IPS-20b (cell line): ENCODE measurements around the gene NPIPB2.
"Not testable (repeated sequence)": the region's sequence is repeated elsewhere in the genome, so short reads cannot be mapped to it uniquely, and the experiment has no call there.

Experiments
- H3K27ac ChIP-seq: one replicate; pipeline ENCODE4 v1.5.1; 2013; ENCODE audit warnings: low read length
- H3K27me3 ChIP-seq: 2 replicates; pipeline ENCODE4 v1.6.1; 2013; ENCODE audit warnings: mild to moderate bottlenecking, low read length, inconsistent platforms; ENCODE audit not compliant: insufficient read depth
- H3K36me3 ChIP-seq: 2 replicates; pipeline ENCODE4 v1.6.1; 2013; ENCODE audit warnings: low read depth, mild to moderate bottlenecking, inconsistent platforms, low read length, moderate library complexity; ENCODE audit not compliant: insufficient read depth
- H3K4me1 ChIP-seq: 2 replicates; pipeline ENCODE4 v1.6.1; 2013; ENCODE audit warnings: mild to moderate bottlenecking, control low read depth, inconsistent platforms, low read length, moderate library complexity; ENCODE audit not compliant: insufficient read depth
- H3K4me3 ChIP-seq: 2 replicates; pipeline ENCODE4 v1.5.1; 2013; ENCODE audit warnings: mild to moderate bottlenecking, low read length, inconsistent platforms
- H3K9ac ChIP-seq: 2 replicates; pipeline ENCODE4 v1.6.1; 2013; ENCODE audit warnings: low read depth, mild to moderate bottlenecking, inconsistent platforms, low read length, moderate library complexity
- H3K9me3 ChIP-seq: 2 replicates; pipeline ENCODE4 v1.6.1; 2013; ENCODE audit warnings: mild to moderate bottlenecking, low read depth, low read length, inconsistent platforms; ENCODE audit not compliant: insufficient read depth

The NPIPB2 gene

DNA sequence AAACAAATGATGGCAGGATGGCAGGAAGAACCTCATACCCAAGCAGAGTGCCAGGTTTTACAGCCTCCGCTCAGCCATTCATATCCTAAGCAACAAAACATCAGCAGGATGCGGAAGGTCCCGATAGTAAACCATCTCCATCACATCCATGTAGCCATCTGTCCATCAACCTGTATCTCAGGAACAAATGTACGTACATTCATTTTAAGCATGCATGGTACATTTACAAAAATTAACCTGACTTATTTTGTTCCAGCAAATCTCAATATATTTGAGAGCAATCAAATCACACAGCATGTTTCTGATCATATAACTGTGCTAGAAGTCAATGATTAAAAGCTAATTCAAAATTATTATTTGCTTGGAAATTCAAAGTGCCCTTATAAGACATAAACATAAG, at the start of gene NPIPB2:
Gene NPIPB2 (minus strand): TSS at position 101 of the 400 bp plus-strand sequence. CDS start 0 bp downstream, at position 101.
- not testable (repeated sequence) for H3K27me3 ChIP-seq, H3K4me3 ChIP-seq, H3K9me3 ChIP-seq, H3K9ac ChIP-seq, H3K4me1 ChIP-seq, H3K36me3 ChIP-seq, H3K27ac ChIP-seq

DNA sequence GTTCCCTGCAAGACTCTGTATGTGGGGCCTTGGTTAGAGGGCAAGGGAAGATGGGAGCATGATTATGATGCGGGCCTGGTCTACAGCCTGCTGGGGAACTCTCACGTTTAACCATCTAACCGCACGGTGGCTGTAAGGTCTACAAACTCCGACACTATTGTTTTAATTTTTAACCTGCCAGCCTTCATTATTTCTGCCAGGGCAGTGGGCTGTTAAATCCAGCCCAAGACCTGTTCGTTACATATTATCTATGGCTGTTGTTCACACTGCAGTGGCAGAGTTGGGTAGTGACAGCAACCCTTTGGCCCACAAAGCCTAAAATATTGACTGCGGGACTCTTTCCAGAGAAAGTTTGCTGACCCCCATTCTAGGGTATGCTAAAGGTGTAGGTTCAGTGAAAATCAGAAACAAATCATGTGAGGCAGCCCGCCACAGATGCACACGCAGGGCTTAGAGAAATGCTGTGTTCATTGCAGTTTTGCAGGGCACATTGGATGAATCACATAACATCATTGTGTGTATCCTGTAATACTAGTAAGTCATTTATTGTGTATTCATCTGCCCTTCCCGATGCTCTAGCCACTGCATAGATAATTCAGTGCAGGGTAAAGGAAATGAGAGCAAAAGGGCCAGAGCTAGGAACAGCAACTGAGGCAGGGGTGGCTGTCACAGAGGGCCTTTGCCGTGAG, 49.0 kb upstream of the NPIPB2 start:
- Histone ChIP-seq H3K27me3 (no peaks in the 10 kb centered on the region), H3K36me3 (no peaks in the 10 kb centered on the region), H3K9me3 (no peaks in the 10 kb centered on the region), H3K27ac (no peak overlapping the region), H3K4me3 (no peak overlapping the region), H3K9ac (no peak overlapping the region), H3K4me1 (no peaks in the 10 kb centered on the region)

DNA sequence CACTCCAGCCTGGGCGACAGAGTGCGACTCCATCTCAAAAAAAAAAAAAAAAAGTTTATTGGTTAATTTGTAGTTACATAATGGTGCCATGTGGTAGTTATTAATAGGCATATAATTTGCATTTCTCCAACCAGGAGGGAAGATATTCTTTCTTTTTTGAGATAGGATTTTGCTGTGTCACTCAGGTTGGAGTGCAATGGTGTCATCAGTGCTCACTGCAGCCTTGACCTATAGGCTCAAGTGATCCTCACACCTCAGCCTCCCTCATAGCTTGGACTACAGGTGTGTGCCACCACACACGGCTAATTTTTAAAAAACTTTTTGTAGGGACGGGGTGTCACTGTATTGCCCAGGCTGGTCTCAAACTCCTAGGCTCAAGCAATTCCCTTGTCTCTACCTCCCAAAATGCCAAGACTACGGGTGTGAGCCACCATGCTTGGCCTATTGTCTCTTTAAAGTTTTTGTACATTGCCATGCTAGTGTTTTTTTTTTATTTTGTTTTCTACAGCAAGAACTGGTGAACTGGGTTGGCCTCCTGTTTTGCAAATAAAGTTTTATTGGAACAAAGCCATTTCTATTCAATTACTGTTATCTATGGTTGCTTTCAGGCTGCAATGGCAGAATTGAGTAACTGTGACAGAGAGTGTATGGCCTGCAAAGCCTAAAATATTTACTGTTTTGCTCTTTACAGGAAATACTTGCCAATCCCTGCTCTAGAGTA, 46.6 kb upstream of the NPIPB2 start:
- H3K4me3 ChIP-seq: no peak overlapping the region
- no peaks in the 10 kb centered on the region for H3K4me1 ChIP-seq
- no peak overlapping the region for H3K9ac ChIP-seq
- no peaks in the 10 kb centered on the region for H3K9me3 ChIP-seq
- H3K27ac ChIP-seq: no peak overlapping the region
- no peaks in the 10 kb centered on the region for H3K27me3 ChIP-seq
- no peaks in the 10 kb centered on the region for H3K36me3 ChIP-seq

DNA sequence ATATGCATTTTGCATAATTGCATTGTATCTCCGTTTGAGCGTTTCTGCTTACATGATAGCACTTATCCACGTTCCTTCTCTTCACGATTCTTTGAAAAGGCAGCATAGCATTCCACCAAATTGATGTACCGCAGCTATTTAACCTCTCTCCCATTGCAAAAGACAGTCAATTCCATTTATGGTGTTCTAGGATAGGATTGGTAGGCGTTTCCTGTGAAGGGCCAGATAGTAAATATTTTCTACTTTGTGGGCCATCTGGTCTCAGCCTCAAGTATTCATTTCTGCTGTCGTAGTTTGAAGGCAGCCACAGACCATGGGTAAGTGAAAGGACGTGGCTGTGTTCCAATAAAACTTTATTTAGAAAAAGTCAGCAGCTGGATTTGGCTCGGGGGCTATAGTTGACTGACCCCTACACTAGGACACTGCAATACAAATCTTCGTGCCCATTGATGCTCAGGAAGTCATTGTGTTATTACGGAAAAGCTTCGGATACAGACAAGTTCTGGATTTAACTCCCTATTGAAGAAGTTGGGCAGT, 44.7 kb upstream of the NPIPB2 start:
- H3K9ac ChIP-seq: no peak overlapping the region
- no peaks in the 10 kb centered on the region for H3K36me3 ChIP-seq
- H3K27me3 ChIP-seq: no peaks in the 10 kb centered on the region
- H3K4me3 ChIP-seq: no peak overlapping the region
- H3K27ac ChIP-seq: no peak overlapping the region
- H3K4me1 ChIP-seq: no peaks in the 10 kb centered on the region
- H3K9me3 ChIP-seq: no peaks in the 10 kb centered on the region

DNA sequence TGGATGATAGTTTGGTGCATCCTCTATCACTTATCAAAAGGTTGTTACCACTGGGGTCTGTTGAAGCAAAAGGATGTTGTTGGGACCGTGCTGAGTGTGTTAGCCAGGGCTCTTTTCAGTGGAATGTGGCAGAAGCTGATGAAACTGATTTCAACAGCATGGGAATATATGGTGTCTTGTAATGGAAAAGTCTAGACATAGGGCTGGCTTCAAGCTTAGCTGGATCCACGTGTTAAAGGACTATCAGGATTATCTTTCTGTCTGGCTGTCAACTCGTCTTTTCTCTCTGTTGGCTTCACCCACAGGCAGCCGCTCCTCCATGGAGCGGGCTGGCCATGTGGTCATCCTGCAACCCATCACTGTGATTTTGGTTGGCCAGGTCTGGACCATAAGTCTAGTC, 43.4 kb upstream of the NPIPB2 start:
- H3K4me3 ChIP-seq: no peak overlapping the region
- H3K9me3 ChIP-seq: no peaks in the 10 kb centered on the region
- H3K9ac ChIP-seq: no peak overlapping the region
- H3K27ac ChIP-seq: no peak overlapping the region
- H3K36me3 ChIP-seq: no peaks in the 10 kb centered on the region
- H3K27me3 ChIP-seq: no peaks in the 10 kb centered on the region
- no peaks in the 10 kb centered on the region for H3K4me1 ChIP-seq

DNA sequence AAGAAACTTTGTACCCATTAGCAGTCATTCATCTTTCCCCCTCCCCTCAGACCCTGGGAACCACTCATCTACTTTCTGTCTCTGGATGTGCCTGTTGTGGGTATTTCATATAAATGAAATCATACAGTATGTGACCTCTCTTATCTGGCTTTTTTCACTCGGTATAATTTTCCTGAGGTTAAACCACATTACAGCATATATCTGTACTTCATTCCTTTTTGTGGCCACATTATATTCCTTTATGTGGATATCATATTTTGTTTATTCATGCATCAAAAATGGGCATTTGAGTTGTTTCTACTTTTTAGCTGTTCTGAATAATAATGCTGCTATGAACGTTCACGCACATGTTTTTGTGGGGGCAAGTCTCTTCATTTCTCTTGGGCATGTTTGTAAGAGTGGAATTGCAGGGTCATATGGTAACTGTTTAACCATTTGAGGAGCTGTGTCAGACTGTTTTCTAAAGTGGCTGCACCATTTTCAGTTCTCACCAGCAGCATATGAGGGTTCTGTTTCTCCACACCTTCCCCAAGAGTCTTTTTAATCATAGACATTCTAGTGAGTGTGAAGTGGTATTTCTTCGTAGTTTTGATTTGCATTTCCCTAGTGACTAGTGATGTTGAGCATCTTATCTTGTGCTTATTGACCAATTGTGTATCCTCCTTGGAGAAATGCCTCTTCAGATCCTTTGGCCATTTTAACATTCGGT, 38.4 kb upstream of the NPIPB2 start:
- no peak overlapping the region for H3K27ac ChIP-seq
- no peak overlapping the region for H3K9ac ChIP-seq
- no peaks in the 10 kb centered on the region for H3K27me3 ChIP-seq
- 0 out of 2 replicates have a peak, but pooled peaks cover 4% of the 10 kb centered on the region for H3K4me1 ChIP-seq
- H3K9me3 ChIP-seq: no peaks in the 10 kb centered on the region
- H3K36me3 ChIP-seq: no peaks in the 10 kb centered on the region
- no peak overlapping the region for H3K4me3 ChIP-seq

DNA sequence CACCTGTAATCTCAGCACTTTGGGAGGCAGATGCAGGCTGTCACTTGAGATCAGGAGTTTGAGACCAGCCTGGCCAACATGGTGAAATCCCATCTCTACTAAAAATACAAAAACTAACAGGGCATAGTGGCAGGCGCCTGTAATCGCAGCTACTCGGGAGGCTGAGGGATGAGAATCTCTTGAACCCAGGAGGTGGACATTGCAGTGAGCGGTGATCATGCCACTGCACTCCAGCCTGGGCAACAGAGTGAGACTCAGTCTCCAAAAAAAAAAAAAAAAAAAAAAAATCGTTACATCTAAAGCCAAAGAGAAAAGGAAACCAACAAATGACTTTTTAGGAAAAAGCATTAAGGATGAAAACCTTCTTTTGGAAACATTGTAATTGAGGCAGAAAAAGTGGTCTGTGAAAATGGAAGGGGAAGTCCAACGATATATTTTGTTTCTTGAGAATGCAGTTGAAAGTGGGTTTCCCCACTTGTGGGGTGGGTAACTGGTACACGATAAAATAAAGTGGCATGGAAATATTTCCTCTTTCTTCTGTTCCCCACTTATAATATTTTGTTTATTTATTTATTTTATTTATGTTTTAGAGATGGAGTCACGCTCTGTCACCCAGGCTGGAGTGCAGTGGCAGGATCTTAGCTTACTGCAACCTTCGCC, 37.3 kb upstream of the NPIPB2 start:
- H3K9ac ChIP-seq: no peak overlapping the region
- H3K4me3 ChIP-seq: no peak overlapping the region
- H3K36me3 ChIP-seq: no peaks in the 10 kb centered on the region
- no peaks in the 10 kb centered on the region for H3K9me3 ChIP-seq
- 0 out of 2 replicates have a peak, but pooled peaks cover 4% of the 10 kb centered on the region for H3K4me1 ChIP-seq
- no peaks in the 10 kb centered on the region for H3K27me3 ChIP-seq
- H3K27ac ChIP-seq: no peak overlapping the region

DNA sequence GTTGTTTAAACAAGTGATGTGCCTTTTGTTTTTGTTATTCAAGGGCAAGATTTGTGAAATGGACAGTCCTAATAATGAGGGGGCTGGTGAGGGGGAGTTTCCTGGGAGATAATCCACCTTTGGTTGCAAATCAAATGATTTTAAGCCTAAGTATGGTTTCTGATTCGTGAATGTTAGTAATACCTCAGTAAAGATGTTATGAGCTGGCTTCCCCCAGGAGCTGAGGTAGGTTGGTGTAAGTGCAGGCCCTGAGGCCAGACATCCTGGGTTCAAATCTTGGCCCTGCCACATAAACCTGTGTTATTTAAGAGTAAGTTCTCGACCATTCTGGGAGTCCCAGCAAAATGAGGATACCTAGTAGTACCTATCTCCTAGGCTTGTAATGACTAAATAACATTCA, 36.2 kb upstream of the NPIPB2 start:
- no peaks in the 10 kb centered on the region for H3K9me3 ChIP-seq
- no peak overlapping the region for H3K27ac ChIP-seq
- H3K36me3 ChIP-seq: no peaks in the 10 kb centered on the region
- H3K4me1 ChIP-seq: 0 out of 2 replicates have a peak, but pooled peaks cover 4% of the 10 kb centered on the region
- H3K4me3 ChIP-seq: no peak overlapping the region
- H3K27me3 ChIP-seq: no peaks in the 10 kb centered on the region
- no peak overlapping the region for H3K9ac ChIP-seq

DNA sequence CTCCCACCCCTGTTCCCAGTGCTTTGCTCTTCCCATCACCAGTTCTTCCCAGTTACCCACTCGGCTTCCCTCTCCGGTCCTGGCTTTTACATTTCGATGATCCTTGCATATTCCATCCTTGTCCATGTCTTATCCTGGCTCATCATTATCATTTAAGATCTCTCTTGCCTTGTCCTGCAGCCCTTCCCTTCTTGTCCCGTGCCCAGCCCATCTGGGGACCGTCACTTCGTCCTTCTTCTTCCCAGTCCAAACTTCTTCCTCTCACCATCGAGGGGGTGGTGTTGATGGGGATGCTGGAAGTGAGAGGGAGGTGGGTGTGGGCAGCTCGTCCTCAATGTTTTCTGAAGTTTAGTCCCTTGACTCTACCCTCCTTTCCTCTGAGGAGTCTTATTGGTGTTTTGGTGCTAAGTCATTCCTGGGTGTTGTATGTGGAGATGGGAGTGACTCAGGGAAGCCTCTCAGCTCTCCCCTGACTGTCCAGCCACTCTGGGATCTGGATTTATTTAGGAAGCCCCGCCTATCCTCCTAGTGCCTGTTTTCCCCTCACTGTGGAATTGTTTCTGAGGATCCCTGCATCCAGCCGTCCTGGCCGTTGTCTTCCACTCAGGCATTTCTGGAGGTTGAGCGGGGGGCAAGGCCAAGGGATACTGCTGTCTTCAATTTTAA, 35.7 kb upstream of the NPIPB2 start:
- Histone ChIP-seq H3K4me1 (0 out of 2 replicates have a peak, but pooled peaks cover 4% of the 10 kb centered on the region), H3K27ac (no peak overlapping the region), H3K27me3 (no peaks in the 10 kb centered on the region), H3K36me3 (no peaks in the 10 kb centered on the region), H3K4me3 (peak overlapping the region; percentile 90), H3K9me3 (no peaks in the 10 kb centered on the region), H3K9ac (peak overlapping the region; percentile 81; the same call in 1 of the 2 replicates)

DNA sequence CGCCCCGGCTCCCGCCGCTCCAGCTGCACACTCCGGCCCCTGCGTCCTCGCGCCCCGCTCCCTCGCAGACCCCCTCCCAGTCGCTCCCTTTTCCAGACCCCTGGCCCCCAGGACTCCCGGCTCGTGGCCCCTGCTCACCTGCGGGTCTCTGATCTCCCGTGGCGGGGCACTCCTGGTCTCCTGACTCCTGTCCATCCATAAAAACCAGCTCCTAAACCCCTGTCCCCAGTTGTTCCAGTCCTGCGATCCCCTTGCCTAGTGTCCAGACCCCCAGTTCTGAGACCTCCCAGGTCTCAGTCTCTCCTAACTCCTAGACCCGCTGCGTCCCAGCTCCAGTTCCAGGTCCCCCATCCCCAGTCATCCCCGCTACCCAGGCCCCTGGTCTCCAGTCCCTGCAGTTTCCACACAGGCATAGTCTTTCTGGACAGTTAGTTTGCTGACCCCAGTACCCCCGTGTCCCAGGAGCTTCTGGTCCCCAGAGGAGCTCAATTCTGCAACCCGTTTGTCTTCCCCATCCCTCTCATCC, 35.1 kb upstream of the NPIPB2 start:
- H3K36me3 ChIP-seq: no peaks in the 10 kb centered on the region
- H3K27me3 ChIP-seq: no peaks in the 10 kb centered on the region
- peak overlapping the region; percentile 81 for H3K9ac ChIP-seq
- H3K27ac ChIP-seq: no peak overlapping the region
- peak overlapping the region; percentile 90 for H3K4me3 ChIP-seq
- H3K4me1 ChIP-seq: 0 out of 2 replicates have a peak, but pooled peaks cover 4% of the 10 kb centered on the region
- no peaks in the 10 kb centered on the region for H3K9me3 ChIP-seq

DNA sequence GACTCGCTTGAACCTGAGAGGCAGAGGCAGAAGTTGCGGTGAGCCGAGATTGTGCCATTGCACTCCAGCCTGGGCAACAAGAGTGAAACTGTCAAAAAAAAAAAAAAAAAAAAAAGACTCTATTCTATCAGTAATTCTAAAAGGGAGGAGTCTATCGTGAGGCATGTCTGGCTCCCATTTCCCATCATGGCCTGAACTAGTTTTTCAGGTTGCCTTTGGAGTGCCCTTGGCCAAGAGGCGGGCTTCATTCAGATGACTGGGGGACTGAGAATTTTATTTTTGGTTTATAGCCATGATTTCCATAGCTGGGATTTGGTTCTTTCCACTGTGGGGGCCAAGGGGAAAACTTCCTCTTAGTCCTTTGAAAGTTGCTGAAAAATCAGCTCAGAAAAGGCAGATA, 31.2 kb upstream of the NPIPB2 start:
- Histone ChIP-seq H3K27me3 (no peaks in the 10 kb centered on the region), H3K9ac (no peak overlapping the region), H3K4me1 (0 out of 2 replicates have a peak, but pooled peaks cover 4% of the 10 kb centered on the region), H3K36me3 (no peaks in the 10 kb centered on the region), H3K27ac (no peak overlapping the region), H3K4me3 (no peak overlapping the region), H3K9me3 (no peaks in the 10 kb centered on the region)
